CD4-positive, CD25-positive, alpha-beta regulatory T cell (primary cell): Measurements from ENCODE around the gene HAPLN1. TPM values are rescaled to one million over a fixed set of nuclear protein-coding genes. Genes with fewer than 3 reads are reported as not detected.

Experiments
- ATAC-seq, 2 donors: fragments of 150-1000 bp; cut with Tn5 transposase; one replicate each; pipeline ENCODE4 v1.10.0; 2021; ENCODE audit warnings: low read depth in 2 of 2, moderate number of reproducible peaks in 2 of 2, moderate library complexity in 1 of 2
- DNase-seq, 3 donors: peaks; one replicate each; pipeline versions ENCODE4 v3.0.0 to v3.0.0-alpha.2; 2012 to 2022; ENCODE audit warnings: mixed read lengths in 1 of 3
- H3K27ac ChIP-seq: one replicate; pipeline ENCODE4 v1.7.0; 2013; ENCODE audit warnings: mild to moderate bottlenecking, low read length; ENCODE audit not compliant: insufficient read depth, poor library complexity, severe bottlenecking
- H3K27me3 ChIP-seq: one replicate; pipeline ENCODE4 v1.7.0; 2013; ENCODE audit warnings: low read length; ENCODE audit not compliant: control insufficient read depth, insufficient read depth
- H3K36me3 ChIP-seq: one replicate; pipeline ENCODE4 v1.7.0; 2013; ENCODE audit warnings: mild to moderate bottlenecking, low read length, moderate library complexity; ENCODE audit not compliant: control insufficient read depth, insufficient read depth
- H3K4me1 ChIP-seq: 2 replicates; pipeline ENCODE4 v1.7.0; 2013; ENCODE audit warnings: mild to moderate bottlenecking, low read length; ENCODE audit not compliant: insufficient read depth, control insufficient read depth, poor library complexity, severe bottlenecking
- H3K4me3 ChIP-seq: one replicate; pipeline ENCODE4 v1.7.0; 2013; ENCODE audit warnings: low read depth, mild to moderate bottlenecking, low read length, moderate library complexity
- H3K9me3 ChIP-seq, 2 experiments: 1 replicate in 1 of 2; 2 replicates in 1 of 2; pipeline ENCODE4 v1.7.0; 2013; ENCODE audit warnings: low read length in 2 of 2, mild to moderate bottlenecking in 1 of 2, moderate library complexity in 1 of 2; ENCODE audit not compliant: control insufficient read depth in 2 of 2
- H3K27ac Mint-ChIP-seq, 3 donors: one replicate each; pipeline ENCODE4 v1.8.0; 2020 to 2022; ENCODE audit warnings: mild to moderate bottlenecking in 3 of 3, mixed read lengths in 3 of 3, moderate library complexity in 2 of 3
- H3K27me3 Mint-ChIP-seq: one replicate; pipeline ENCODE4 v1.8.0; 2022; ENCODE audit warnings: mild to moderate bottlenecking, mixed read lengths
- H3K36me3 Mint-ChIP-seq: one replicate; pipeline ENCODE4 v1.8.0; 2020; ENCODE audit warnings: mixed read lengths
- H3K4me1 Mint-ChIP-seq, 4 donors: one replicate each; pipeline ENCODE4 v1.8.0; 2020 to 2022; ENCODE audit warnings: mixed read lengths in 4 of 4, mild to moderate bottlenecking in 1 of 4
- H3K4me3 Mint-ChIP-seq, 4 donors: one replicate each; pipeline ENCODE4 v1.8.0; 2020 to 2022; ENCODE audit warnings: mild to moderate bottlenecking in 4 of 4, mixed read lengths in 4 of 4, moderate library complexity in 3 of 4
- H3K9me3 Mint-ChIP-seq, 7 donors: one replicate each; pipeline ENCODE4 v1.8.0; 2020 to 2022; ENCODE audit warnings: mixed read lengths in 7 of 7, mild to moderate bottlenecking in 3 of 7, moderate library complexity in 2 of 7
- polyA plus RNA-seq, 4 donors: library from polyadenylated mRNA; unstranded; fragments of 300-500 nt; fragmentation: Illumina TruSeq; gene quantifications; one replicate each; pipeline ENCODE4 v1.2.3, GENCODE V29; 2021
- total RNA-seq: library from RNA; stranded (reverse); gene quantifications from one replicate; pipeline ENCODE4 v1.2.3, GENCODE V29; 2022

Gene HAPLN1
- total RNA-seq (not detected), polyA plus RNA-seq (not detected)

DNA sequence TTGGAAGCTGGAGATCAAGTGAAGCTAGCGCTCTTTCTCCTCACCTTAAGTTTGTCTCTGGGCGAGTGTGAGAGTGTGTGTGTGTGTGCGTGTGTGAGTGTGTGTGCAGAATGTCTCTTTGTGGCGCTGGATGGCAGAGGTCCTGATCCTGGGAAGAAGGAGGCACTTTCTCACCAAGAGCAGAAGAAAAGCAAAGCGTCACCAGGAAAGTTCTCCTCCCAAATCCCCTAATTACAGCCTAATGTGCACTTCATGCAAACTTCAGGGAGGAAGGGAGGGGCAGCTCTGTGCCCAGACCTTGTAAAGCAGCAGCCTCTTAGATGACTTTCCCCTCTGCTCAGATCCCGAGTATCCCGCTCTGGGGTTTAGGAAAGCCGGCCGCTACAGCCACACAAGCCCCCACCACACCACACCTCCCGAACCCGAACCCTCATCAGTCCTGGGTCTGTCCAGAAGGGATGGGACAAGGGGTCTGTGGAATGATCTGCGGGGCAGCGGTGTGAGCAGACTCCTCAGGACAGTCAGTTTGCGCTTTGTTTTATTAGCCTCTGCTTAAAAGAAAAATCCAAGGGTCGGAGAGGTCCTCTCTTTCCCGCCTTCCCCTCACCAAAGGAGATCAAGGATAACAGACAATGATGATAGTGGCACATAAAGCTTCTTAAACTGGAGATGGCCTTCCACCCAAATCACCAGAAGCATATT is at the start of gene HAPLN1:
TSS of gene HAPLN1 (minus strand) at position 20 of the 702 bp plus-strand sequence. CDS start 47,332 bp downstream, outside the sequence.
- H3K9me3 Mint-ChIP-seq = peaks cover 0 to 2% (median 0%) of the 10 kb centered on the region in 7 donors

DNA sequence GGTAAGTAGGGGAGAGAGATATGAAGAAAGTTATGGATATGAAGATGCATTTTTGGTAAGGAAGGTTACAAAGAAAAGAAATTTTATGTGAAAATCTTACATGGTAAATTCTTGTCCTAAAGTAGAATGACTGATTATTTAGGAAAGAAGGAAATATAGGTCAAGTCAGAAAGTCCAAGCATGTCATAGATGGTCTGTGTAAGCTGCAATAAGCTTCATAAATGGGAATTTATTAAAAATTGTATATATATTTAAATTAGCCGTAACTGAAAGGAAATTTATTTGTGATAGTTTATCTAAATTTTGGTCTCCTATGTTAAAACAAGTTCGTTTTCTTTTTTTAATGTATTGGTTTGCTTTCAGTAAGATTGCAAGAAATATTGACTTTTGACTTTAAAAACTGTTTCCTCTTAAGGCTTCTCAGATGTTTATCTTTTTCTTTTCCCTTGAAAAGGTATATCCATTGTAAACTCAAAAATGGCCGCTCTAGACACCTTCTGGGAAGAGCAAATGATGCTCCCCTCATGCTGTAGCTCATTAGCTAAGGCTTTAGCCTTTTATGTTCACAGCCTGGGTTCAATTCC is 46.8 kb upstream of the HAPLN1 start:
- Mint-ChIP-seq H3K27me3 (no peaks in the 10 kb centered on the region), H3K4me1 (no peaks in the 10 kb centered on the region), H3K27ac (no peak overlapping the region), H3K36me3 (no peaks in the 10 kb centered on the region), H3K4me3 (no peak overlapping the region), H3K9me3 (peaks cover 0 to 13% (median 5%) of the 10 kb centered on the region in 7 donors)
- H3K4me3 ChIP-seq = no peak overlapping the region
- no peak overlapping the region for H3K27ac ChIP-seq
- no peaks in the 10 kb centered on the region for H3K36me3 ChIP-seq
- ATAC-seq = no peak
- H3K27me3 ChIP-seq = no peaks in the 10 kb centered on the region
- no peak for DNase-seq
- peaks cover 3 to 7% of the 10 kb centered on the region in 2 experiments for H3K9me3 ChIP-seq
- H3K4me1 ChIP-seq = no peaks in the 10 kb centered on the region

More for the DNA sequence above, at the start of gene HAPLN1:
- Histone ChIP-seq H3K4me3 (no peak within 1 kb of the TSS), H3K27ac (no peak within 1 kb of the TSS), H3K9me3 (no peaks in the 10 kb centered on the region), H3K4me1 (no peaks in the 10 kb centered on the region), H3K27me3 (peaks cover 13% of the 10 kb centered on the region), H3K36me3 (no peaks in the 10 kb centered on the region)
- H3K27ac Mint-ChIP-seq = no peak within 1 kb of the TSS
- peak within 1 kb of the TSS in 2 of 4 donors; percentile 10 to 57 for H3K4me3 Mint-ChIP-seq
- no peaks in the 10 kb centered on the region for H3K36me3 Mint-ChIP-seq
- peaks cover 45% of the 10 kb centered on the region for H3K27me3 Mint-ChIP-seq
- ATAC-seq (no peak), DNase-seq (no peak)
- H3K4me1 Mint-ChIP-seq = peaks cover 0 to 12% (median under 1%) of the 10 kb centered on the region in 4 donors

DNA sequence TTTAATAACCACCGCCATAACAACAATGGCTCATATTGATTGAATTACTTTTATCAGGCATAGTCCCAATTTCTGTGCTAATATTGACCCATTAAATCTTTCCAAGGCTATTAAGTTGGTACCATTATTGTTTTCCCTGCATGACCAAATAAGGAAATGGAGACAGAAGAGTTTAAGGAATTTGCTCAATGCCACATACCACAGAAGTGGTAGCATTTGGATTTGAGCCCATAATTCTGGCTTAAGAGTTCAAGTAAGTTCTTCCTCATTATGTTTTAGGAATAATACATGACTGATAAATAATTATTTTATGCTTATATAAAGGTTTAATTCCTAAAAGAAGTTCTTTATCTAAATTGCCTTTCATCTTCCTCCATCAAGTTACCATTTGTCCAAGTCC is 43.4 kb upstream of the HAPLN1 start:
- no peak overlapping the region for H3K27ac ChIP-seq
- H3K4me1 ChIP-seq = no peaks in the 10 kb centered on the region
- Mint-ChIP-seq H3K27ac (no peak overlapping the region), H3K4me3 (no peak overlapping the region), H3K36me3 (no peaks in the 10 kb centered on the region), H3K9me3 (peaks cover 0 to 13% (median 3%) of the 10 kb centered on the region in 7 donors), H3K4me1 (no peaks in the 10 kb centered on the region), H3K27me3 (no peaks in the 10 kb centered on the region)
- H3K4me3 ChIP-seq = no peak overlapping the region
- ATAC-seq (no peak), DNase-seq (no peak)
- H3K36me3 ChIP-seq = no peaks in the 10 kb centered on the region
- peaks cover 3 to 7% of the 10 kb centered on the region in 2 experiments for H3K9me3 ChIP-seq
- no peaks in the 10 kb centered on the region for H3K27me3 ChIP-seq

DNA sequence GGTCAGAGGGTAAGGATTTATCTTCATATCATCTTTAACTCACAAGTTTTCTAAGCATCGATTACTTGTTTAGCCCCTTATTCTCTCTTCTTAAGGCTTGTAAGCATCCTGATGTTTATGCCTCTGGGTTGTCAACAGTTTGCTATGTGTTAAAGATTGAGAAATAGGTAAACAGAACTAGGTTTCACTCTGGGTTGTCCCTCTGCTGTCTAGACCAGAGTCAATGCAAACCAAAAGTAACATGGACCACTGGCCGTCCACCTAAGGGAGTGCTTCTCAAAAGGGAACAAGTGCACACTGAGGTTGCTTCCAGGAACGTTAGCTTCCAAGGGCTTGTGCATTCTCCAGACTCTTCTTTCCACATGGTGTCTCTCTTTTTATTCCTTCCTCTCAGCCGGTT is 39.9 kb upstream of the HAPLN1 start:
- no peaks in the 10 kb centered on the region for H3K36me3 Mint-ChIP-seq
- H3K4me3 Mint-ChIP-seq = no peak overlapping the region
- no peak for DNase-seq
- H3K4me1 Mint-ChIP-seq = no peaks in the 10 kb centered on the region
- Histone ChIP-seq H3K4me1 (no peaks in the 10 kb centered on the region), H3K27ac (no peak overlapping the region), H3K27me3 (no peaks in the 10 kb centered on the region), H3K9me3 (no peaks in the 10 kb centered on the region), H3K36me3 (no peaks in the 10 kb centered on the region), H3K4me3 (no peak overlapping the region)
- no peak overlapping the region for H3K27ac Mint-ChIP-seq
- ATAC-seq = no peak
- no peaks in the 10 kb centered on the region for H3K27me3 Mint-ChIP-seq
- H3K9me3 Mint-ChIP-seq = peaks cover 0 to 9% (median 0%) of the 10 kb centered on the region in 7 donors

DNA sequence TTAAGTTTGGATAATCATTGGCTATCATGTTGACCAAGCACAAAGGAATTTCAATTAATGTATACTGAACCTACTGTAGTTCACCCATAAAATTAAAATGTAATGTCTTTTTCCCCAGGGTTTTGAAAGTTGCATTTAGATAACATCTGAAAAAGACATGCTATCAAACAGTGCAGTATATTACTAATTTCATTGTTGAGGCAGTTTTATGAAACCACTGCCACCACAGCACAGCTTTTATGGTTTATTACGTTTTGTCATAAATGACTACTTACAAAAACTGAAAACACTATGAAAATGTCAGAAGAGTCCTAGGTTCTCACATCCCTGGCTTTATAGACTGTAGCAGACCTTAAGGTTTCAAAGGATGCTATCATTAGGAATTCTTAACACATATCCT is 32.0 kb upstream of the HAPLN1 start:
- ATAC-seq (no peak), DNase-seq (no peak)
- Histone ChIP-seq H3K9me3 (peaks cover 0 to 3% of the 10 kb centered on the region in 2 experiments), H3K4me1 (no peaks in the 10 kb centered on the region), H3K27ac (no peak overlapping the region), H3K36me3 (no peaks in the 10 kb centered on the region), H3K4me3 (no peak overlapping the region), H3K27me3 (no peaks in the 10 kb centered on the region)
- Mint-ChIP-seq H3K4me1 (no peaks in the 10 kb centered on the region), H3K27ac (no peak overlapping the region), H3K27me3 (no peaks in the 10 kb centered on the region), H3K36me3 (no peaks in the 10 kb centered on the region), H3K4me3 (no peak overlapping the region), H3K9me3 (peaks cover 0 to 18% (median 8%) of the 10 kb centered on the region in 7 donors)

DNA sequence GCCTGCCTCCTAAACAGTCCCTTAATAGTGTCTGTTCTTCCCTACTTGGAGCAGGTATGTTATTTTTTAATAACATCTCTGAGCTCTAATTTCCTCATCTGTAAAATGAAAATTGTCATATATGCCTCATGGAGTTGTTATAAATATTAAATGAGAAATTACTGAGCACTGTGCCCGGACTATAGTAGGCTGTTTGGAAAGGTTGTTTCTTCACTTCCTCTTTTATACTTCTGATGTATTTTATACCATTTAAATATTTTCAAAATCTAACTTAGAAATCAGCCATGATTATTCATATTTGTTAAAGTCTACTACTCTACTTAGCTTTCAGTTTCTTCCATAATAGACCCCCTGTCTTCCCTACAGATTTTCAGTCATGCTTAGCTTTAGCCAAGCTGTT is 30.5 kb upstream of the HAPLN1 start:
- peaks cover 0 to 3% of the 10 kb centered on the region in 2 experiments for H3K9me3 ChIP-seq
- peaks cover 0 to 11% (median 7%) of the 10 kb centered on the region in 7 donors for H3K9me3 Mint-ChIP-seq
- H3K27me3 ChIP-seq = no peaks in the 10 kb centered on the region
- no peaks in the 10 kb centered on the region for H3K27me3 Mint-ChIP-seq
- H3K4me1 Mint-ChIP-seq = no peaks in the 10 kb centered on the region
- H3K36me3 Mint-ChIP-seq = no peaks in the 10 kb centered on the region
- no peaks in the 10 kb centered on the region for H3K4me1 ChIP-seq
- no peak overlapping the region for H3K27ac Mint-ChIP-seq
- no peaks in the 10 kb centered on the region for H3K36me3 ChIP-seq
- no peak overlapping the region for H3K4me3 Mint-ChIP-seq
- no peak for ATAC-seq
- H3K4me3 ChIP-seq = no peak overlapping the region
- DNase-seq = no peak
- H3K27ac ChIP-seq = no peak overlapping the region

DNA sequence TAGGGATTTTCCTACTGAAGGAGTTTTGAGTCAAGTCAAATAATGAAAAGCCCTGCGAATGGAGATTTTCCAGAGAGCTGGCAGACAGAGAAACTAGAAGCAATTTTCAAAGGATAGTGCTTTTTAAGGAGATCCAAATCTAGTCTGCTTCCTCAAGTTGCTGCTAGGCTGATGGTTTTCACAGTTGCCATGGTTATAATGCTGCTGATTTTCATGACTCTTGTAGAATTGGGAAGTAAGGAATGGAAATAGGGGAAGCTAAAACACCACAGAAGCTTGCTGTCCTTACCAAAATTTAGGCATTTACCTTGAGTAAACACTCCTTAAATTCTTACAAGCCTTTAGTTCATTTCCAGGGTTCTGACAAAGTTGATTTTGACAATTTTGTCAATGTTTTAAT is 30.1 kb upstream of the HAPLN1 start:
- H3K27ac ChIP-seq = no peak overlapping the region
- DNase-seq (no peak), ATAC-seq (no peak)
- H3K27me3 Mint-ChIP-seq = no peaks in the 10 kb centered on the region
- H3K27ac Mint-ChIP-seq = no peak overlapping the region
- H3K9me3 Mint-ChIP-seq = peaks cover 0 to 11% (median 7%) of the 10 kb centered on the region in 7 donors
- no peak overlapping the region for H3K4me3 ChIP-seq
- no peaks in the 10 kb centered on the region for H3K36me3 Mint-ChIP-seq
- no peaks in the 10 kb centered on the region for H3K4me1 ChIP-seq
- H3K4me3 Mint-ChIP-seq = no peak overlapping the region
- H3K36me3 ChIP-seq = no peaks in the 10 kb centered on the region
- H3K27me3 ChIP-seq = no peaks in the 10 kb centered on the region
- H3K9me3 ChIP-seq = peaks cover 0 to 3% of the 10 kb centered on the region in 2 experiments
- H3K4me1 Mint-ChIP-seq = no peaks in the 10 kb centered on the region

DNA sequence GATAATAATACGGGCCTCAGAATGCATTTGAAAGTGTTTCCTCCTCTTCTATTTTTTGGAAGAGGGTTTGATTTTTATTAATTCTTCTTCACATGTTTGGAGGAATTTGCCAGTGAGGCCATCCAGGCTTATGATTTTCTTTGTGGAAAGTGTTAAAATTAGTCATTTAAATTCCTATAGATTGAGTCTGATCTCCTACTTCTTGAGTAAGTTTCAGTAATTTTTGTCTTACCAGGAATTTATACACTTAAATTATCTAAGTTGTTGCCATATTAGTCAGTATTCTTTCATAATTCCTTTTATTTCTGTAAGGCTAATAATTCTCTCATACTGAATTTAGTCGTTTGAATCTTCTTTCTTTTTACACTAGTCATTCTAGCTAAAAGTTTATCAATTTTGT is 25.2 kb upstream of the HAPLN1 start:
- Histone ChIP-seq H3K4me1 (no peaks in the 10 kb centered on the region), H3K27ac (no peak overlapping the region), H3K36me3 (no peaks in the 10 kb centered on the region), H3K4me3 (no peak overlapping the region), H3K27me3 (no peaks in the 10 kb centered on the region), H3K9me3 (no peaks in the 10 kb centered on the region)
- Mint-ChIP-seq H3K4me3 (no peak overlapping the region), H3K4me1 (no peaks in the 10 kb centered on the region), H3K9me3 (peaks cover 2 to 10% (median 5%) of the 10 kb centered on the region in 7 donors), H3K36me3 (no peaks in the 10 kb centered on the region), H3K27ac (no peak overlapping the region), H3K27me3 (no peaks in the 10 kb centered on the region)
- ATAC-seq (no peak), DNase-seq (no peak)
